ENCODE results near the gene ADARB1. TPM values are rescaled to one million over a fixed set of nuclear protein-coding genes. Genes with fewer than 3 reads are reported as not detected.
"Not testable (repeated sequence)": the region's sequence is repeated elsewhere in the genome, so short reads cannot be mapped to it uniquely, and the experiment has no call there.

ADARB1 gene
- total RNA-seq, 2 donors from 2014 or later = 8.7 to 9.3 TPM

GRCh38 chr21:45137612-45137937, 63.2 kb downstream of the ADARB1 start:
- H3K4me1 ChIP-seq = no peaks in the 10 kb centered on the region
- no peak for DNase-seq
- intact Hi-C loops (cut with DNase I) = no loop called here
- TF ChIP-seq, protein P1, sequence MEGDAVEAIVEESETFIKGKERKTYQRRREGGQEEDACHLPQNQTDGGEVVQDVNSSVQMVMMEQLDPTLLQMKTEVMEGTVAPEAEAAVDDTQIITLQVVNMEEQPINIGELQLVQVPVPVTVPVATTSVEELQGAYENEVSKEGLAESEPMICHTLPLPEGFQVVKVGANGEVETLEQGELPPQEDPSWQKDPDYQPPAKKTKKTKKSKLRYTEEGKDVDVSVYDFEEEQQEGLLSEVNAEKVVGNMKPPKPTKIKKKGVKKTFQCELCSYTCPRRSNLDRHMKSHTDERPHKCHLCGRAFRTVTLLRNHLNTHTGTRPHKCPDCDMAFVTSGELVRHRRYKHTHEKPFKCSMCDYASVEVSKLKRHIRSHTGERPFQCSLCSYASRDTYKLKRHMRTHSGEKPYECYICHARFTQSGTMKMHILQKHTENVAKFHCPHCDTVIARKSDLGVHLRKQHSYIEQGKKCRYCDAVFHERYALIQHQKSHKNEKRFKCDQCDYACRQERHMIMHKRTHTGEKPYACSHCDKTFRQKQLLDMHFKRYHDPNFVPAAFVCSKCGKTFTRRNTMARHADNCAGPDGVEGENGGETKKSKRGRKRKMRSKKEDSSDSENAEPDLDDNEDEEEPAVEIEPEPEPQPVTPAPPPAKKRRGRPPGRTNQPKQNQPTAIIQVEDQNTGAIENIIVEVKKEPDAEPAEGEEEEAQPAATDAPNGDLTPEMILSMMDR (IDR thresholded peaks at IDR 0.05) = no peak
- peak overlapping the region in 1 of 2 donors; percentile 36 for H3K9ac ChIP-seq (ENCODE audit: low read depth in 2 of 2, low read length in 2 of 2)
- H3K27me3 ChIP-seq = no peaks in the 10 kb centered on the region
- no peaks in the 10 kb centered on the region for H3K9me3 ChIP-seq
- H3K36me3 ChIP-seq = no peaks in the 10 kb centered on the region
- no peak overlapping the region for H3K4me3 ChIP-seq
- peak overlapping the region; percentile 3 for H3K27ac ChIP-seq

DNA sequence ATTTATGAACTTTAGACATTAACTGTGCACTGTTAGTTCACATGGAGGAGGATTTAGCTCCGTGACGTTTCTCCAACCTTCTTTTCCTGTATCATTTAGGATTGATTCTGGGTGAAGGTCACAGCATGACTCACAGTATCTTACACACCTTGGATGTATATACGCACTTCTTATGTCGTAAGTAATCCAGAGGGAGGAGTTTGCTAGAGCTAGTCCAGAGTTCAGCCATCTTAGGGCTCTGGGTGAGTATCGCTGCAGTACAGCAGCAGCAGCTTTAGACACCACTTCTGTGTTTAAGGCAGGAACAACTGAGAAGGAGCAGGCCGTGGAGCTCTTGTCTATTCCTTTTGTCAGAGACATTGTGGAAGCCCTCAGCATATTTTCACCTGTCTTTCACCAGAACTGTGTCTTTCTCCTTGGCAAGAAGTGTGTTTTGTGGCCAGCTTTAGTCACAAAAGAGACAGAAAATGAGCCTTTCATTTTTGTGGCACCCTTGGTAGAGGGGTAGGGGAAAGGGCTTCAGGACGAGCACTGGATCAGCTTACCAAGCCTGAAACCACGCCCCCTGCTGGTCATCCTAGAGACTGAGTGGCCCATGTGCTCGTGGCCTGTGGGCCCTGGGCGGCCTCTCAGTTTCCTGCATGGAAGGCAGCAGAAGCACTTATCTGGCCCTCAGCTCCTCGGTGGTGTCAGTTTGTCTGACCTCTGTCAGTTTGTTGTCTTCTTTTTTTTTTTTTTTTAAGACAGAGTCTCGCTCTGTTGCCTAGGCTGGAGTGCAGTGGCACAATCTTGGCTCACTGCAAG, 64.0 kb downstream of the ADARB1 start:
- Histone ChIP-seq H3K4me1 (no peaks in the 10 kb centered on the region), H3K9ac (ENCODE audit: low read depth in 2 of 2, low read length in 2 of 2) (peak overlapping the region in 1 of 2 donors; percentile 29), H3K36me3 (no peaks in the 10 kb centered on the region), H3K27me3 (no peaks in the 10 kb centered on the region), H3K9me3 (no peaks in the 10 kb centered on the region), H3K27ac (peak overlapping the region; percentile 16), H3K4me3 (no peak overlapping the region)
- intact Hi-C loops (cut with DNase I) = no loop called here
- TF ChIP-seq, protein P1 (IDR thresholded peaks at IDR 0.05) = peak; percentile 72
- peak; percentile 65 for DNase-seq

DNA sequence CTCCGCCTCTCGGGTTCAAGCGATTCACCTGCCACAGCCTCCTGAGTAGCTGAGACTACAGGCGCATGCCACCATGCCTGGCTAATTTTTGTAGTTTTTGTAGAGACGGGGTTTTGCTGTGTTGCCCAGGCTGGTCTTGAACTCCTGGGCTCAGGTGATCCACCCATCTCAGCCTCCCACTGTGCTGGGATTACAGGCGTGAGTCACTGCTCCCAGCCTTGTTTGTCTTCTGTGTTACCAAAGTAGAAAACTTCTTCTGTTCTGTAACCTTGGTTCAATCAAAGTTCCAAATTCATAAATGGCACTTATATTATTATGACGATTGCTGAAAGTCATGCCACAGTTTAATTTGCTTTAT, 64.6 kb downstream of the ADARB1 start:
- DNase-seq; H3K4me1 ChIP-seq; H3K27me3 ChIP-seq; H3K36me3 ChIP-seq; H3K9ac ChIP-seq (ENCODE audit: low read depth in 2 of 2, low read length in 2 of 2); H3K4me3 ChIP-seq; H3K9me3 ChIP-seq; intact Hi-C loops (cut with DNase I): not testable (repeated sequence)
- peak overlapping the region; percentile 16 for H3K27ac ChIP-seq

- no peak overlapping the region for H3K9ac ChIP-seq (ENCODE audit: low read depth in 2 of 2, low read length in 2 of 2)
- DNase-seq = no peak
- intact Hi-C loops (cut with DNase I) = no loop called here
- no peaks in the 10 kb centered on the region for H3K36me3 ChIP-seq
- TF ChIP-seq, protein P1 (IDR thresholded peaks at IDR 0.05) = no peak
- no peaks in the 10 kb centered on the region for H3K9me3 ChIP-seq
- H3K27ac ChIP-seq = no peak overlapping the region
- no peaks in the 10 kb centered on the region for H3K27me3 ChIP-seq
- no peak overlapping the region for H3K4me3 ChIP-seq
- no peaks in the 10 kb centered on the region for H3K4me1 ChIP-seq
These were observed 65.1 kb downstream of the ADARB1 start for GRCh38 chr21:45139473-45139872.

- intact Hi-C loops (cut with DNase I) = loop anchor here (2.0 to 10.0 kb wide), 2 partner anchors 144 to 298 kb away; partner anchors contain the start of gene POFUT2
- H3K27ac ChIP-seq = no peak overlapping the region
- H3K27me3 ChIP-seq = no peaks in the 10 kb centered on the region
- DNase-seq = peak; percentile 74
- no peaks in the 10 kb centered on the region for H3K4me1 ChIP-seq
- no peak overlapping the region for H3K4me3 ChIP-seq
- H3K9ac ChIP-seq (ENCODE audit: low read depth in 2 of 2, low read length in 2 of 2) = no peak overlapping the region
- TF ChIP-seq, protein P1 (IDR thresholded peaks at IDR 0.05) = peak; percentile 76
- no peaks in the 10 kb centered on the region for H3K9me3 ChIP-seq
- no peaks in the 10 kb centered on the region for H3K36me3 ChIP-seq
These were observed 66.1 kb downstream of the ADARB1 start for GRCh38 chr21:45140346-45140940.

- not testable (repeated sequence) for H3K36me3 ChIP-seq; DNase-seq; H3K9me3 ChIP-seq; H3K9ac ChIP-seq (ENCODE audit: low read depth in 2 of 2, low read length in 2 of 2); H3K27me3 ChIP-seq; H3K4me1 ChIP-seq; H3K27ac ChIP-seq; H3K4me3 ChIP-seq
- intact Hi-C loops (cut with DNase I) = loop anchor here (2.0 to 10.0 kb wide), 2 partner anchors 144 to 298 kb away; partner anchors contain the start of gene POFUT2
These were observed 66.6 kb downstream of the ADARB1 start for GRCh38 chr21:45140944-45141343.
